ENCODE results near the gene IRF5.

- TF ChIP-seq CTCF (IDR thresholded peaks at IDR 0.05 in 8 of 11, conservative IDR thresholded peaks at IDR 0.05 in 3 of 11) (no peak), POLR2AphosphoS5 (IDR thresholded peaks at IDR 0.05) (peak in 1 of 3 donors; percentile 56)
Measured at GRCh38 chr7:128945668-128946366, 8.1 kb downstream of the IRF5 start.

All from spleen (tissue), 7 donors.